Hematopoietic multipotent progenitor cell (in vitro differentiated cells): Measurements from ENCODE around the gene TPRX2. TPM values are rescaled to one million over a fixed set of nuclear protein-coding genes. Genes with fewer than 3 reads are reported as not detected.
"Not testable (repeated sequence)": the region's sequence is repeated elsewhere in the genome, so short reads cannot be mapped to it uniquely, and the experiment has no call there.

Experiments used
- DNase-seq, 3 donors: peaks; one replicate each; pipeline ENCODE4 v3.0.0-alpha.2; 2011 to 2015; ENCODE audit warnings: low read depth in 2 of 3, low spot score in 2 of 3
- total RNA-seq: library from RNA; depleted of rRNA; stranded (reverse); fragments of >200 nt; gene quantifications from one replicate; pipeline ENCODE4 v1.2.3, GENCODE V29; 2012

The TPRX2 gene
- not detected for total RNA-seq

DNA sequence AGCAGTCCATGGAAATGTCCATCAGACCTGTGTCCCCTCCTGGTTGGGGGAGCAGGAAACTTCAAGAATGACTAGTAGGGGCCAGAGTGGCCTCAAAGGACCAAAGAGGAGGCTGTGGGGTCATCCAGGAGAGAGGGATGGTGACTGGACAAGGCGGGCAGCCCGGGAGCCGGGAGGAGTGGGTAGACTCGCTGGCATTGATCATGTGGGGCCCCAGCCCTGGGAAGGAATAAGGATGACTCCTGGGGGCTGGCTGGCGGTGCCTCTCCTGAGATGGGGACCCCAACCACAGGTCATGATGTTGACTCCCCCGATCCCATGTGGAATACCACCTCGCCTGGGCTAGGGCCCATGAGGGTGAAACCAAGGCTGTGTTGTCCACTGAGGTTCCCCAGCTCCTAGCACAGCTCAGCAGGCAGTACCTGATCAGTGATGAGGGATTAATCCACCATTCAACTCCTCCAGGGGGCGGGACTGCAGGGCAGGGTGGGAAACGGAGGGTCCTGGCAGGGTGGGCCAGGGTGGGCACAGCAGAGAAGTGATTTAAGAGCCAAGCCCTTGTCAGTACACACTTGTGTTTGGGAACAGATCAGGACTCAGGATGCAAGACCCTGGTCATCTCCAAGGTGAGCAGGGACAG is at the start of gene TPRX2:
TSS of gene TPRX2 (plus strand) at position 590 of the 640 bp plus-strand sequence. CDS start at position 602, 12 bp downstream.
- not testable (repeated sequence) for DNase-seq

DNA sequence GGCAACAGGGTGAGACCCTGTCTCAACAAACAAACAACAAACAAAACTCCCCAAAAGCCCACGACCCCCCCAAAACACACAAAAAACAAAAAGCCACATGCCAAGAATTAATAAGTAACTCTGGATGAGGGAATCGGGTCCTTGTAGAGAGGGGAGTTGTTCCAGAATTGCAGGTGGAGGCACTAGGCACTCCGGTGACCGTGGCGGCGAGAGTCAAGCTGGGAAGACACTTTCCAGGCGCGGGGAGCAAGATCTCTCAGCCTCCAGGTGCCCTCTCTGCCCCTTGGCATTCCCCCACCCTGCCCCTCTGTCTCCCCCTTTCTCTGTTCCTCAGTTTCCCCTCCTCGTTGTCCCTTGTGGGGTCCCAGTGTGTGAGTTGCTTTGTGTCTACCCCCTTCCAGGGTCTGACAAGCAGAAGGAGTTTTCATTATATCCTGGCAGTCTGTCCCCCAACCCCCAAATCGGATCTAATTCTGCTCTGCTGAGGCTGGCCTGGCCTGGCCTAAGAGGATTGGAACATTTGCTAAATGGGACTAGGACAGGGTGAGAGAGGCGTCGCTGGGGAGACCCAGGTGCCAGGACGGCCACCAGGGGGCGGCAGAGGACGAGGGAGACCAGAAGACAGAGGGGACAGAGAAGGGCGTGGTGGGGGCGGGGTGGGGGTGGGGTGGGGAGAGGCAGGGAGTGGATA is 45.6 kb upstream of the TPRX2 start:
- DNase-seq = peak; percentile 47 to 81 (median 75)

- no peak for DNase-seq
Observed at GRCh38 chr19:47813995-47814328, 45.1 kb upstream of the TPRX2 start.

DNA sequence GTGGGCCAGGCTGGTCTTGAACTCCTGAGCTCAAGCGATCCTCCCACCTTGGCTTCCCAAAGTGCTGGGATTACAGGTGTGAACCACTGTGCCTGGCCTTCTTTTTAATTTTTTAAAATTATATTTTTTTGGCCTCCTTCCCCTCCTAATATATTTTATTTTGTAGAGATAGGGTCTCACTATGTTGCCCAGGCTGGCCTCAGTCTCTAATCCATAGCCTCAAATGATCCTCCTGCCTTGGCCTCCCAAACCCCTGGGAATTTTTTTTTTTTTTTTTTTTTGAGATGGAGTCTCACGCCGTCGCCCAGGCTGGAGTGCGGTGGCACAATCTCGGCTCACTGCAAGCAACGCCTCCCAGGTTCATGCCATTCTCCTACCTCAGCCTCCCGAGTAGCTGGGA is 42.8 kb upstream of the TPRX2 start:
- not testable (repeated sequence) for DNase-seq

- DNase-seq = not testable (repeated sequence)
Observed at GRCh38 chr19:47818221-47818620, 40.8 kb upstream of the TPRX2 start.

DNA sequence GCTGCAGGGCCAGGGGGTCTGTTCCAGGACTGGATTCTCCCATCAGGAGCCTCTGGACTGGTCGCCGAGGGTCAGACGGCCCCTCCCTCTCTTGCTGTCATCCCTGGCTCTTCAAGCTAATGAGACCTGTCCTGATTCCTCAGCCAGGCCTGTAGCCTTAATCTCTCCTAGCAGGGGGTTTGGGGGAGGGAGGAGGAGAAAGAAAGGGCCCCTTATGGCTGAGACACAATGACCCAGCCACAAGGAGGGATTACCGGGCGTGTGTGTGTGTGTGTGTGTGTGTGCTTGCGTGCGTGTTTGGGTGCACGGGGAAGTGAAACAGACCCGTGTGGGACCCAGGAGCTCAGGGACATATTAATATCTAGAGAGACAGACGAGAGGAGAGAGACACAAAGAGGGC is 39.2 kb upstream of the TPRX2 start:
- DNase-seq = no peak

DNA sequence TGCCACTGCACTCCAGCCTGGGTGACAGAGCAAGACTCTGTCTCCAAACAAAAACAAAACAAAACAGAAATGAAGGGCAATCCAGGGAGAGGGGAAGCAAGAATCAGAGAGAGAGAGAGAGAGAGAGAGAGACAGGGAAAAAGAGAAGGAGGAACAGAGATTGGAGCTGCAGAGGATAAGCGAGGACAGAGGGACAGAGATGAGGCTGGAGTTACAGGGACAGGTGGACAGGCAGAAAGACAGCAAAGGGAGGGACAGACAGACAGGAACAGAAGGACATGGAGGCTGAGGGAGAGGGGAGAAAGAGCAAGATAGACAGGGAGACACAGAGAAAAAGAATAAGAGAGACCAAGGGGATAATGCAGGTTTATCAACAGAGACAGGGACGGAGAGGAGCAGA is 38.6 kb upstream of the TPRX2 start:
- no peak for DNase-seq

DNA sequence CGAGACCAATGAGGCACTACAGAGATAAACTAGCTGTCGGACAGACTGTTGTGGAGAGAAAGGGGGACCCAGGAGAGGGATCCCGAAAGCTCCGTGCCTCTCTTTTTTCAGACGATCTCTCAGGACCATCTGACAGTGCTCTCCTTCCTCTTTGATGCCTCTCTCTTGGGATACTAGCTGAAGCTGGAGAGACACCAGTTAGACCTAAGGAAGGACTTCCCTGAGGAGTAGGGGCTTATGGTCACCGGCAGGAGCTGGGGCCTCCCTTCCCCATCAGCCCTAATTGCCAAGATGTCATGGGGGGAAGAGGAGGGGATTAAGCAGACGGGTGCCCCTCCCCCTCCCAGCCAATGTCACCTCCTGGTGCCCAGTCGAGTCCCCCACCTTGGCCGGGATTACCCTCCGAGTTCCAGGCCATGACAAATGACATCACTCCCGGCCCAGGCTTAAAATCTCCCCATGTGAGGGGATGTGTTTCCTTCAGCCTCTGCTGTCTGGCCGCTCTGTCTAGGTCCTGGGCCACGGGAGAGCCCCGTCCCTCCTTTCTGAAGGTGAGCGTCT is 37.5 kb upstream of the TPRX2 start, which contains the start of gene CRX:
TSS of gene CRX (plus strand) at position 478 of the 561 bp plus-strand sequence. CDS start 12,507 bp downstream, outside the sequence.
- DNase-seq = no peak

GRCh38 chr19:47824396-47824795 is 34.6 kb upstream of the TPRX2 start:
- no peak for DNase-seq

GRCh38 chr19:47826800-47827199 is 32.2 kb upstream of the TPRX2 start:
- no peak for DNase-seq

GRCh38 chr19:47832723-47833122 is 26.3 kb upstream of the TPRX2 start:
- DNase-seq = no peak

DNA sequence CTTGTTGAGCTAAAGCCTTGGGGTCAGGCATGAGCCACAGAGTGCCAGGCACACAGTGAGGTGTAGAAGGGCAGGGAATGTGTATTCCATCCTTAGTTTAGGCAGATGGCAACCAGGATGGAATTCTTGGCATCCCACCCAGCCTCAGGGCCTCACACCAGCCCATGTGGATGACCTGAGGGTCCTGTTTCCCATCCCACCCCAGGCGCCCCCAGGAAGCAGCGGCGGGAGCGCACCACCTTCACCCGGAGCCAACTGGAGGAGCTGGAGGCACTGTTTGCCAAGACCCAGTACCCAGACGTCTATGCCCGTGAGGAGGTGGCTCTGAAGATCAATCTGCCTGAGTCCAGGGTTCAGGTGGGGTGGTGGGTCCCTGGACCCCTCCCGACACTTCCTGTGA is 23.0 kb upstream of the TPRX2 start:
- no peak for DNase-seq

DNA sequence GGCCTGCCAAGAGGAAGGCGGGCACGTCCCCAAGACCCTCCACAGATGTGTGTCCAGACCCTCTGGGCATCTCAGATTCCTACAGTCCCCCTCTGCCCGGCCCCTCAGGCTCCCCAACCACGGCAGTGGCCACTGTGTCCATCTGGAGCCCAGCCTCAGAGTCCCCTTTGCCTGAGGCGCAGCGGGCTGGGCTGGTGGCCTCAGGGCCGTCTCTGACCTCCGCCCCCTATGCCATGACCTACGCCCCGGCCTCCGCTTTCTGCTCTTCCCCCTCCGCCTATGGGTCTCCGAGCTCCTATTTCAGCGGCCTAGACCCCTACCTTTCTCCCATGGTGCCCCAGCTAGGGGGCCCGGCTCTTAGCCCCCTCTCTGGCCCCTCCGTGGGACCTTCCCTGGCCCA is 19.6 kb upstream of the TPRX2 start:
- DNase-seq = no peak

- DNase-seq = no peak
Observed at GRCh38 chr19:47839913-47840312, 19.1 kb upstream of the TPRX2 start.

- no peak for DNase-seq
Observed at GRCh38 chr19:47842941-47843340, 16.1 kb upstream of the TPRX2 start.

DNA sequence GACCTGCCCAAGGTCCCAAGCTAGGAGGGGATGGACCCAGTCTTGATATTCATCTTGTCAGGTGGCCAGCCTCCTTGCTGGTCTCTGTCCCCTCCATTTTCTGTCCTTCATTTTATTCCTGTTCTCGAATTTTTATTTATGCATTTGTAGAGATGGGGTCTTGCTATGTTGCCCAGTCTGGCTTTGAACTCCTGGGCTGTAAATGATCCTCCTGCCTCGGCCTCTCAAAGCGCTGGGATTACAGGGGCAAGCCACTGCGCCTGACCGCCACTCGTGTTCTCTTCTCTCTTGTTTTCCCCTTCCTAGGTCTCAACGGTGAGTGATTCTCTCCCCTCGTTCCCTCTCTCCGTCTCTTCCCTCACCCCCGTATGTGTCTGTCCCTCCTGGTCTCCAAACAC is 10.6 kb upstream of the TPRX2 start:
- DNase-seq = no peak

- peak in 2 of 3 donors; percentile 36 to 49 for DNase-seq
Observed at GRCh38 chr19:47848823-47849473, 10.1 kb upstream of the TPRX2 start.

- no peak for DNase-seq
Observed at GRCh38 chr19:47853003-47853402, 6.0 kb upstream of the TPRX2 start.

DNA sequence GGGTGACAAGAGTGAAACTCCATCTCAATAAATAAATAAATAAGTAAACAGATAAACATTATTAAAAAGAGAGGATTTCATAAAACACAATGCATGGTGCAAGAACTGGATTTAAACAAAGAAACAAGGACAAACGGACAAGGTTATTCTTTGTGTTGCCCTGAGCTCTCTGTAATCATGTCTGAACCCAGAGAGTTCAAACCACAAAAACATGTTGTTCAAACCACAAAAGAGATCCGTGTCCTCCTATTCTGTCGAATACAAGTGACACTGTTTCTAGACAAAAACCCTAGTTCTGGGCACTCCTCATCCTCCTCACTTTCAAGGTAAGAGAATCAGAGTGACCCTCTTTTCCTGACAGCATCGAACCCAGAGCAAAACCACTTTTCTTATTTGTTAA is 4.6 kb upstream of the TPRX2 start:
- DNase-seq = no peak

DNA sequence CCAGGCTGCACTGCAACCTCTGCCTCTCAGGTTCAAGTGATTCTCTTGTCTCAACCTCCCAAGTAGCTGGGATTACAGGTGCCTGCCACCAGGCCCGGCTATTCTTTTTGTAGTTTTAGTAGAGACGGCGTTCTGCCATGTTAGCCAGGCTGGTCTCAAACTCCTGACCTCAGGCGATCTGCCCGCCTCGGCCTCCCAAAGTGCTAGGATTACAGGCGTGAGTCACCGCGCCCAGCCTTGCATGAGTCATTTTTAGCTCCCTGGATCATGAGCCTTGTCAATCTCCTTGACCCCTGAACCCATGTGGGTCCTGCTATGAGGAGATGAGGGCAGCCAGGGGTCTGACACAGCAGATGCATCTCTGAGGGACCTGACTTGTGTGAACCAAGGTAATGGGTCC is 804 bp upstream of the TPRX2 start:
- DNase-seq = not testable (repeated sequence)

DNA sequence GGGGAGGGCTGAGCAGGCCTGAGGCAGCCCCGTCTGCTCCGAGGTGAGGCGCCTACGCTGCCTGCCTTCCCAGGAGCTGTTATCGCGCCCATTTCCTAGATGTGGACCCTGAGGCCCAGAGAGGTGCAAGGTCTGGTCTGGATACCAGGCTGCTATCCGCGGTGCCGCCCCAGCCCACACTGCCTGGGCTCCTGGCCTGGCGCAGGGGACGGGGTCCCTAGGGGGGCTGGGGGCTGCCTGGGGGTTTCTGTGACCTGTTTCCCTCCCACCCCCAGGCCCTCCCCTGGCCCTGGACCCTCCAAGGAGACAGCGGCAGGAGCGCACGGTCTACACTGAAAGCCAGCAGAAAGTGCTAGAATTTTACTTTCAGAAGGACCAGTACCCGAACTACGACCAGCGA is 803 bp downstream of the TPRX2 start:
- not testable (repeated sequence) for DNase-seq
